ENCODE data around the gene NME3.
A peak's percentile ranks its signal among the peaks of the same experiment; 100 is the strongest.
"Not testable (repeated sequence)": the region's sequence is repeated elsewhere in the genome, so short reads cannot be mapped to it uniquely, and the experiment has no call there.

Gene NME3
- total RNA-seq: 27.8 reads per million, percentile 54 among the genes with 10 or more reads in this experiment

DNA sequence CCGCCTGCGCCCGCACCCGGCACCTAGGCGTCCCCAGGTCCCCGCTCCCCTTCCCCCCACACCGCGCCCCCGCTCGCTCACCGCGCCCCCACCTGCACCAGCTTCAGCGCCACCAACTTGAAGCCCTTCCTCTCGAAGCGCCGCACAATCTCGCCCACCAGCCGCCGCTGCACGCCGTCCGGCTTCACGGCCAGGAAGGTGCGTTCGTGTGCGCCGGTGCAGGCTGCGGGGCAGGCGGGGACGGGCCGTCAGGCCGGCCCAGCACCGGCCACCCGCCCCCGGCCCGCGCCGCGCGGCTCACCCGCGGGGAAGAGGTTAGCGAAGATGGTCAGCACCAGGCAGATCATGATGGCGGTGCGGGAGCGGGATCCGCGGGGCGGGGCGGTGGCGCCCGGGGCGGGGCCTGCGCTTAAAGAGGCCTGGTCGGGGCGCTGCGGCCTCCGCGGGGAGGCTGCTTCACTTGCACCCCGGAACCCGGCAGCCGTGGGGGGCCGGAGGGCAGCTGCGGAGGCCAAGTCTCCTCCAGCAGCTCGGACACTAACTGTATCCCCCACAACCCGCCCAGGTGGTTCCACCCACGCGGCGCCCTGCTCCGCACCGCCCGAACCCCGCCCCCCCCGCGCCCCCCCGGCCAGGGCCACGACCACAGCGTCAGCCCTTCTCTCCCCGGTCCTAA lies at the start of gene NME3:
NME3 (minus strand) TSS at position 356 of the 676 bp plus-strand sequence; CDS start at position 347, 9 bp downstream.
- DNase-seq: peak; percentile 62

DNA sequence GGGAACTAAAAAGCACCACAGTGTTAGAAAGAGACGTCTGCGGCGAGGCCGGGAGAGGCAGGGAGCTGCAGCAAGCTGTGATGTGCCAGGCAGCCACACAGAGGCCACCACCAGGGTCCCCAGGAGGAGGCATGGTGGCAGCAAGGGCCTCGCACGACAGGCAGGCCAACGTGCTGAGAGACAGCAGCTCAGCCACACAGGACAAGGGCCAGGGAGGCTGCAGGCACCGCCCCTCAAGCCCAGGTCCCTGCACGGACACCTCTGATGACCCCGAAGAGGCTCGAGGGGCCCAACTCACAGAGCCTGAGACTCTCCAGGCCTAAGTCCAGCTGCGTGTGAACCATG lies 49.6 kb upstream of the NME3 start:
- DNase-seq: no peak

GRCh38 chr16:1820096-1820945 lies 49.0 kb upstream of the NME3 start:
- no peak for DNase-seq

DNA sequence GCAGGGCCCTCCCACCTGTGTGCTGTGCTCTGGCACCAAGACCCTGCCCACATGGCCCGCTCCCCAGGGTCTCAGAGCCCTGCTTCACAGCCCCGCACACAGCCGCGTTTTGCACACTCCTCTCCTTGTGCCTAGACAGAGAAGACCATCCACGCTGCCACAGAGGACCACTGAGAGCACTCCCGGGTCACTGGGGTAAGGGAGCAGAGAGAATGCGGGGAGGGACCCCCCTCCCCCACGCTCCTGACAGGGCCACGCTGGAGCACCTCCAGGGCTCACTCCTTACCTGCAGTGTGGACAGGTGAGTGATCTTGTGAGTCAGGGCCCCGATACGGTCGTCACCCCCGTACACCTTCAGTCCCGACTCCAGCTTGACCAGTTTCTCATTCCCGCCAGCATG lies 48.3 kb upstream of the NME3 start:
- DNase-seq: no peak

DNA sequence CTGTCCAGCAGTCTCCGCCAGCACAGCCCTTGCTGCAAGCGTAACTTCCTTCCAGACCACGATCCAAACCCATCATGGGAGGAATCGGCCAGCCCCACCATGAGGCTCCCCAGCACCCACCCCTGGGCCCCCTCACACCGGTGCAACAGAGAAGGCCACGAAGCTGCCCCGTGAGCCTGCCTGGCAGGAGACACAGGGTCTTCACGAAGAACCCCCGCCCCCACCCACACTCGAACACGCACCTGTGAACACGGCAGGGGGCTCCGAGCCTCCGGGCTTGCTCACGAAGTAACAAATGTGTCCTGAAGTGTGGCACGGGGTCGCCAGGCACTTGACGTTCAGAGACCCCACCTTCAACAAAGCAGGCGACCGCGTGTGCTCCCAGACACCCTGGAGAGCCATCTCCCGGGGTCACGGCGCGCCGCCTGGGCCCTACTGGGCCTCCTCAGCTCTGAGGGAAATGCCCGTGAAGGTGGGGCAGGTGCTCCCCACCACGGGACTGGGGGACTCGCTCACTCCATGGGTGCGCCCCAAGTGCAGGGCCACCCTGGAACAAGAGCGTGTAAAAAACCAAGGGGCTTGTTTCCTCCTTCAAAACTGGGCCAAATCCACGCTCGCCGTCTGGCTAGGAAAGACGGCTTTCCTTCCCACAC lies 47.7 kb upstream of the NME3 start:
- DNase-seq: no peak

- DNase-seq: no peak
Measured at GRCh38 chr16:1818204-1818872, 47.0 kb upstream of the NME3 start.

GRCh38 chr16:1817716-1818115 lies 46.4 kb upstream of the NME3 start:
- DNase-seq: no peak

DNA sequence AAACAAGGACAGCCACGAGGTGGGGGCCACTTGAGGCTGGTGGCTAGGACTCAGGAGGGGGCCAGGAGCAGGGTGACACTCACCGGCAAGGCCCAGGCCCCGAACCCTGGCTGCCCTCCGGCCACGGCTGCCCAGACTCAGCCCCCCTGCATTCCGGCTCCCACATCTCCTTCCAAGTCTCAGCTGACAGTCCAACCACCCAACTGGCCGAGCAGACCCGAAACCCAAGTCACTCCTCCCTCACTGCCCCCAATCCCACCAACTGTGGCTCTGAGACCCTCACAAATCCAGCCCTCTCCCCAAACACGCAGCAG lies 45.9 kb upstream of the NME3 start:
- no peak for DNase-seq

DNA sequence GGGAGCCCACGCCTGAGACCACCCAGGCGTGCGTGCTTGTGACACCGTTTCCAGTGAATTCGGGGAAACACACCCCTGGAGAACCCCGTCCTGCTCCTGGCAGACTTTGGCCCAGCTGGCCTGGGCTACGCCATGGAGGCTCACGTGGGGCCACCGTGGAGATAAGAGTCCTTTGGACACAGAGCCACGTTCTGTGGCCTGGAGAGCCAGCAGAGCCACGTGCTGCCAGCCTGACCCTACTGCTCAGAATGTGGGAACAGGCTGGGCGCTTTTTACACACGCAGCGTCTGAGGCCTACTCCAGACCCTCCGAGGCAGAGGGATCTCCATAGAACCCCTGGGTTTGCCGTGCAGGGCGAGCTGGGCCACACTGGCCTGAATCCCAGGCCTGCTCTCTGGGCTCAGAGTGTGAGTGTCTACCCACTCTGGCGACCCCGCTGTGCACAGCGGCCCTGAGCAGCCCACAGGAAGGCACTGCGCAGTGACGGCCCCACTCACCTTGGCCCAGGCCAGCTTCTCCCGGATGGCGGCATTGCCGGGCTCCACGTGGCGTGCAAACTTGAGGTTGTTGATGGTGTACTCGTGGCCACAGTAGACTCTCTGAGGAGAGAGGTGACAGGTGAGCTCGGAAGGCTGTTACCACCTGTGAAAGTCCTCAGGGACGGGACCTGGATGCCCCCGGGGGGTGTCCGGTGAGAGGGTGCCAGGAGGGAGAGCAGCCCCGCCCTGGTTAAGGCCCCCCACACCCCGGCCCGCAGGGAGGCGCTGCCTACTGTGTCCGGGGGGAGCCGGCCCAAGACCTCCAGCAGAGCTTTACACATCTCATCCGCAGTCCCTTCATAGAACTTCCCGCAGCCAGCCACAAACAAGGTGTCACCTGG lies 45.3 kb upstream of the NME3 start:
- DNase-seq: no peak

DNA sequence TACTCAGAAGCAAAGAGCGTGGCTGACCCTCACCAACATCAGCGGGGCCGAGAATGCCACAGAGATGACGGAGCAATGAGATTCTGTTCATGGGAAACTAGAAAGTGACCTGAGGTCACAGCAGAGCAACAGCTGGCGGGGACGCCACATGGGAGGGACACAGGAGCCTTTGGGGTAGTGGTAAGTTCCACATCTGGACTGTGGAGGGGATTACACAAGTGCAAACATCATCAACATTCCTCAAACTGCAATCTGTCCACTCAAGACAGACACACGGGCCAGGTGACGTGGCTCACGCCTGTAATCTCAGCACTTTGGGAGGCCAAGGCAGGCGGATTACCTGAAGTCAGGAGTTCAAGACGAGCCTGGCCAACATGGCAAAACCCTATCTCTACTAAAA lies 44.1 kb upstream of the NME3 start:
- no peak for DNase-seq

DNA sequence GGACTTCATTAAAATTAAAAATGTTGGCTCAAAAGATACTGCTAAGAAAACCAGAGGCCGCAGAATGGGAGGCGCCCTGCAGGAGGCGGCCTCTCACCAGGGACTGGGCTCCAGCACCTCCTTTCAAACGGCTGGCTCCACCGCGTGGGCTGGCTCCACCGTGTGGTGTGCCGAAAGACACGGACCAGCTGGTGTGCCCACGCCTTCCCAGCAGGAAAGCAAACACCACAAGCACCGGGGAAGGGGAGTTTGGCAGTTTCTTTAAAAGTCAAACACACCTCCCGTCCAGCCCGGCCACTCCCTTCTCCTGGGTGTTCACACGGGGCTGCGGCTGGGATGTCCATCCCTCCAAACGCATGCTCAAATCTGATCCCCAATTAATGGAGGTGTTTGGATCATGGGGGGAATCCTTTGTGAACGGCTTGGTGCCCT lies 41.4 kb upstream of the NME3 start:
- DNase-seq: peak; percentile 30

- no peak for DNase-seq
Measured at GRCh38 chr16:1810536-1810935, 39.2 kb upstream of the NME3 start.

DNA sequence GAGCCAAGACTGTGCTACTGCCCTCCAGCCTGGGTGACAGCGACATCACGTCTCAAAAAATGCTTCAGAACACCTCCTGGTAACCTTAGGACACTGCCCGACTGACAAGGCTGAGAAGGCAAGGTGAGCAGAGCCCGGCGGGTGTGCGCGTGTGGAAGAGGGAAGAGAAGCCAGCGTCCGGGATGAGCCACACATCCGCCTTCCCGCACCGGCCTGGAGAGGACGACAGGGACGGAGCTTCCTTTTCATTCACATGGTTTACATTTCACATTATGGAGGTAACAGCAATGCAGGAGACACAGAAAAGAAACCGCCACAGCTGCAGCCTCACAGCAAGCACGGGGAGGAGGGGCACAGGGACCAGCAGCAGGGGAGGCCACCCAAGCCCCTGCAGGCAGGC lies 38.8 kb upstream of the NME3 start:
- DNase-seq: no peak

GRCh38 chr16:1809281-1809801 lies 38.0 kb upstream of the NME3 start:
- DNase-seq: no peak

- no peak for DNase-seq
Measured at GRCh38 chr16:1808691-1809090, 37.3 kb upstream of the NME3 start.

GRCh38 chr16:1807626-1808025 lies 36.3 kb upstream of the NME3 start:
- no peak for DNase-seq

DNA sequence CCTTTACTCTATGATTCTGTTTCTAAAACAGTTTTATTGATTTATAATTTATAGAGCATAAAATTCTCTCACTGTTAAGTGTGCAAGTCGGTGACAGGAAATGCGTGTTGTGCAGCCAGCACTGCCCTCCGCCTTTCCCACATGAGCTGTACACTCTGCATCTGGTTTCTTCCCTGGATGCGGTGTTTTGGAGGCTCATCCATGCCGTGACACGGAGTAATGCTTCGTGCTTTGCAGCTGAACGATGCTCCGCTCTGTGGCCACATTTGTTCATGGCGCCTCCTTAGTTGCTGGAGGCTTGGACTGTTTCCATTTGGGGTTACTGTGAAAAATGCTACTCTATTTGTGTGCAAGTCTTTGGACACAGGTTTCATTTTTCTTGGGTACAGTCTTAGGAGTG lies 29.4 kb upstream of the NME3 start:
- DNase-seq: no peak

- not testable (repeated sequence) for DNase-seq
Measured at GRCh38 chr16:1799263-1799662, 27.9 kb upstream of the NME3 start.

- DNase-seq: no peak
Measured at GRCh38 chr16:1794908-1795666, 23.7 kb upstream of the NME3 start.

- no peak for DNase-seq
Measured at GRCh38 chr16:1794221-1794871, 23.0 kb upstream of the NME3 start.

Data from effector CD4-positive, alpha-beta T cell (primary cell).